ENCODE data around the gene JCAD.
"Not testable (repeated sequence)": the region's sequence is repeated elsewhere in the genome, so short reads cannot be mapped to it uniquely, and the experiment has no call there.

The JCAD gene

GRCh38 chr10:30022590-30022989 lies 36.8 kb downstream of the JCAD start:
- DNase-seq, result no peak

- DNase-seq, result no peak
These were observed 39.9 kb downstream of the JCAD start for GRCh38 chr10:30019468-30019867.

- DNase-seq, result no peak
These were observed 40.9 kb downstream of the JCAD start for GRCh38 chr10:30018496-30018895.

GRCh38 chr10:30017966-30018365 lies 41.4 kb downstream of the JCAD start:
- no peak for DNase-seq

- no peak for DNase-seq
These were observed 41.8 kb downstream of the JCAD start for GRCh38 chr10:30017556-30017955.

DNA sequence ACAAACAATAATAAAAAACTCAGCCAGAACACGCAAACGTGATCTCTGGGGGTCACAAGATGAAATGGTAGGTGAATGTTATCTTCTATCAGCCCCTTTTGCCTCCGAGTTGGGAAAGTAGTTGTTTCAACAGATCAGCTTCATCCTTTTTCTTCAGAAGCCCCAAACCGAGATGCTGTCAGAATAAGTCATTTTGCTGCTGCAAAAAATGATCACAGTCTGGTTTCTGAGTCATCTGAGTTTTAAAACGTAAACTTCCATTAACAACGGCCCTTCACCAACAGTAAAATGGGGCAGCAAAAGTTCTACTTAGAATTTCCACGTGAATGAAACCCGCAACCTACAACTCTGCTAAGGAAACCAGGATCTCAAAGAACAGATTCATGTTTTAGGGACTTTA lies 44.9 kb downstream of the JCAD start:
- DNase-seq, result no peak

- DNase-seq, result no peak
These were observed 45.6 kb downstream of the JCAD start for GRCh38 chr10:30013757-30014156.

GRCh38 chr10:30011956-30012647 lies 47.3 kb downstream of the JCAD start:
- DNase-seq, result no peak

GRCh38 chr10:30011396-30011795 lies 48.0 kb downstream of the JCAD start:
- no peak for DNase-seq

DNA sequence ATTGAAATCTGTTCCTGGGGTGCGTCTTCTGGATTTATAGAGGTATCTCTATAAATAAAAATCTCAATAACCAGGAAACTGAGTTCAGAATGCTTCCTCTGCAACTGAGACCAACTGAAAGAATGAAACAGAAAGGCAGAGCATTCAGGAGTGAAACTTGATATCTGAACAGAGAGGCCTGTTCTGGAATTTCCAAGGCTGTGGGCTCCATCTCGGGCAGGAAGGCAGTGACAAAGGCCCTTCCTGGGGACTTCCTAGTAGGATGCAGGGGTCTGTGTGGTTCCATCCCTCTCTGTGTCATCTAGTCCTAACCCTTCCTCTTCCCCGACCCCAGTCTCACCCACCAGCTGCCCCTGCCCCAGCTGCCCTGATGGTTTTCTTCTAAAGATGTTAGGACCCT lies 52.0 kb downstream of the JCAD start:
- DNase-seq, result no peak

GRCh38 chr10:30006410-30006809 lies 53.0 kb downstream of the JCAD start:
- DNase-seq, result no peak

- DNase-seq, result not testable (repeated sequence)
These were observed 54.3 kb downstream of the JCAD start for GRCh38 chr10:30005116-30005515.

DNA sequence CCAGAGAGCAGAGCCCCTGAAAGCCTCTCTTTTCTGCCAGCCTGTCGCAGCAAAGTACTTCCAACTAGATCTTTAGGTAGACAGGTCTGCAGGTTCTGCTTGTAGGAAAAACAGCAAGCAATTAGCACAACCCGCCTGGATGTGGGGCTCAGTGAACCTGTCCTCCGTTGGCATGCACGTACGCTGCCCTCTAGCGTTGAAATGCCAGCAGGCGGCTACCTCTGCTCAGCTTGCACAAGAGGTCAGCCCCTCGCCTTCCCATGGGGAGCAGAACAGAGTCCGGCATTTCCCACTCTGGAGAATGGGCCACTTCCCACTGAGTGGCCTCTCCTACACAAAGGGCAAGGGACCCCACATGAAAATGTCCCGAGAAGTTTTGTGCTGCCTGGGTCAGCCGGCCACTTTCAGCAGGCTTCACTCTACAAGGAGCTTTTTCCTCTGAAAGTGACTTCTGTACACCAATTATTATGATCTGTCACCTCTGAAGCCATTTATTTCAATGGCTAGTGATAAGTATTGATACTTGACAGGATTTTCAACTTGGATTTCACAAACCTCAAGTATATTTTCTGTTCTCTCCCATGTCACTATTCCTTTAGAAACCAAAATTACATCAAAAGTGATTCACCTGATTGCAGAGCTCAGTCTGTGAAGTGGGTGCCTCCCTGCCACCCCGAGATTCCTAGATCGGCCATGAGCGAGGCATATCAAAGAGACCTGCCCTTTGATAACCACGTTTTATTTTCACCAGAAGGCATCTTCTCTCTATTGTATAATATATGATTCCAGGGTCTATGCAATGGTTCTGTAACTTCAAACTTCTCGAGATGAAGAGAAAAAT lies 56.7 kb downstream of the JCAD start:
- no peak for DNase-seq

- DNase-seq, result no peak
These were observed 58.4 kb downstream of the JCAD start for GRCh38 chr10:30000802-30001571.

DNA sequence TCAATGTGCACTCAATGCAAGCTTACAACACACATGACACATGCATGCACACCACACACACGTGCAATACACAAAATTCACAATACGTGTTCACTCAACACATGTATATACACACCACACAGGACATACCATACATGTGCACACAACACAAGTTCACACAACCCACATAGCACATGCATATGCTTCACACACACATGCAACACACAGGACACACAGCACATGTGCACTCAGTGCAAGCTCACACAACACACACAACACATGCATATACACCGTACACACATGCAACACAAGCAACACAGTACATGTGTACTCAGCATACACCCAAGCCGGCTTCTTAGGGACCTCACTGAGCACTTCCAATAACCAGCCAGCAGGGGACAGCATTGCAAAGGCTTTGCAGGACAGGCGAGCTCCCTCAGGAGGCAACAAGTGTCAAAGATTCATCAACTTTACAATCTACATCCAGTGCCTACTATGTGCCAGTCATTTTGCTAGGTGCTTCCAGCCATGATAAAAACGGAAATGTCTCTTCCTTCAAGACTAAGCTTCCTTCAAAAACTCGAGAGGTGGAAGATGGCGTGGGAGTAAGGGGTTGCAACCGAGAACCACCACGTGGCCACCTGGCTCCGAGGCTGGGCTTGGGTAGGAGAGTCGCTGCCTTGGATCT lies 61.1 kb downstream of the JCAD start:
- DNase-seq, result peak; percentile 46

- no peak for DNase-seq
These were observed 64.6 kb downstream of the JCAD start for GRCh38 chr10:29994811-29995210.

GRCh38 chr10:29993319-29993915 lies 66.0 kb downstream of the JCAD start:
- no peak for DNase-seq

DNA sequence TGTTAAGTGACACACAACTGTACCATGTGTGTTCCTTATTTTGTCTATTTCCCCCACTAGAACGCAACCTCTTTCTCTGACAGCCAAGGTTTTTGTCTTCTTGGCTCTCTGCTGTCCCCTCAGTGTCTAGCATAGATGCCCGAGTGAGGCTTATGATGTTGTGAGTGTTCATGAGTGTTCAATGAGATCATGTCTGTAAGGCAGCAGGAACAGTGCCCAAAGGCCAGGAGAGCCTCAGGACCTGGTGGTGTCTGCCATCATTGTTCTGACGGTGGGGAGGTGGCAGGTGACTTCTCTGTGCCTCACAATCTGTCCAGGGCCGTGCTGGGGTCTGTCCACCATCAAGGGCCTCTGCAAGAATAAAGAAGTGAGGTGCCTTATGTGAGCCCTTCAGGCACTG lies 66.5 kb downstream of the JCAD start:
- DNase-seq, result no peak

GRCh38 chr10:29991382-29991781 lies 68.0 kb downstream of the JCAD start:
- no peak for DNase-seq

GRCh38 chr10:29987471-29987870 lies 71.9 kb downstream of the JCAD start:
- DNase-seq, result no peak

- DNase-seq, result no peak
These were observed 76.3 kb downstream of the JCAD start for GRCh38 chr10:29982997-29983648.

GRCh38 chr10:29981510-29981909 lies 77.9 kb downstream of the JCAD start:
- DNase-seq, result no peak
